ENCODE results near the gene MIGA2.

GRCh38 chr9:129027224-129027684 lies 9.2 kb upstream of the MIGA2 start:
- TF ChIP-seq EZH2 (IDR thresholded peaks at IDR 0.05; ENCODE audit: insufficient read depth, low read length) = no peak
- TF ChIP-seq, protein P1, sequence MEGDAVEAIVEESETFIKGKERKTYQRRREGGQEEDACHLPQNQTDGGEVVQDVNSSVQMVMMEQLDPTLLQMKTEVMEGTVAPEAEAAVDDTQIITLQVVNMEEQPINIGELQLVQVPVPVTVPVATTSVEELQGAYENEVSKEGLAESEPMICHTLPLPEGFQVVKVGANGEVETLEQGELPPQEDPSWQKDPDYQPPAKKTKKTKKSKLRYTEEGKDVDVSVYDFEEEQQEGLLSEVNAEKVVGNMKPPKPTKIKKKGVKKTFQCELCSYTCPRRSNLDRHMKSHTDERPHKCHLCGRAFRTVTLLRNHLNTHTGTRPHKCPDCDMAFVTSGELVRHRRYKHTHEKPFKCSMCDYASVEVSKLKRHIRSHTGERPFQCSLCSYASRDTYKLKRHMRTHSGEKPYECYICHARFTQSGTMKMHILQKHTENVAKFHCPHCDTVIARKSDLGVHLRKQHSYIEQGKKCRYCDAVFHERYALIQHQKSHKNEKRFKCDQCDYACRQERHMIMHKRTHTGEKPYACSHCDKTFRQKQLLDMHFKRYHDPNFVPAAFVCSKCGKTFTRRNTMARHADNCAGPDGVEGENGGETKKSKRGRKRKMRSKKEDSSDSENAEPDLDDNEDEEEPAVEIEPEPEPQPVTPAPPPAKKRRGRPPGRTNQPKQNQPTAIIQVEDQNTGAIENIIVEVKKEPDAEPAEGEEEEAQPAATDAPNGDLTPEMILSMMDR (IDR thresholded peaks at IDR 0.05; ENCODE audit: insufficient read depth, low read depth, low read length) = no peak

Measured in astrocyte (in vitro differentiated cells and primary cell).